ENCODE measurements around the gene FUT9. TPM values are rescaled to one million over a fixed set of nuclear protein-coding genes. Genes with fewer than 3 reads are reported as not detected.

The FUT9 gene
- total RNA-seq = 132 TPM

GRCh38 chr6:96015518-96016333 lies at the start of gene FUT9:
Gene FUT9, plus strand, starts transcription at chr6:96015974. Its CDS starts 187,182 bp downstream, at chr6:96203156.

Measured in parietal lobe (tissue), 1 donor.